ENCODE results near the gene AKT3.
A peak's percentile ranks its signal among the peaks of the same experiment; 100 is the strongest.

AKT3 gene

DNA sequence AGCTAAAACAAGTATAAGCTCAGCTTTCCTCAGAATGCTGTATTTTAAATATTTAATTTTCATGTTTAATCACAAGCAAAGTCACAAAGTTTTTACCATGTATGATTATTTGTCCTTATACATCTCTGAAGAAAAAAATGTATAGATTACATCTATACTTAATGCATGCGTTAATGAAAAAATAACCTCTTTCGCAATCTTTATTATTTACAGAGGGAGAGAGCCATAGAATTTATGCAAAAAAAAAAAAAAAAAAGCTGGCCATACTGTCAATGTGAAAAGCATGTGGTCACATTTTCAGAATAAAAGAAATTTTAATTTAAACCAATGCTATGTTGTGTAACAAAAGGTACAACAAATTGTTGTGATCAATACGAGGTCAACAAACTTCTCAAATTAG, 148.2 kb downstream of the AKT3 start:
- Histone ChIP-seq H3K4ac (ENCODE audit: low read depth, low read length) (no peak overlapping the region), H2BK12ac (ENCODE audit: low read length) (no peak overlapping the region), H3K4me3 (ENCODE audit: low read depth, low read length) (no peak overlapping the region), H4K8ac (ENCODE audit: low read depth, low read length) (no peak overlapping the region), H3K4me2 (ENCODE audit: low read length) (no peak overlapping the region), H3K14ac (ENCODE audit: low read length) (no peak overlapping the region), H3K36me3 (ENCODE audit: control insufficient read depth in 1 of 2, insufficient read depth in 2 of 2, low read length in 2 of 2) (no peaks in the 10 kb centered on the region), H3K79me2 (ENCODE audit: control insufficient read depth, insufficient read depth, low read length, poor library complexity) (no peaks in the 10 kb centered on the region), H2BK120ac (ENCODE audit: insufficient read depth, low read length, poor library complexity) (no peak overlapping the region), H2BK5ac (ENCODE audit: low read depth, low read length, poor library complexity) (no peak overlapping the region), H3K27me3 (ENCODE audit: insufficient read depth, low read length) (no peaks in the 10 kb centered on the region), H3K79me1 (ENCODE audit: low read length) (no peaks in the 10 kb centered on the region), H4K12ac (ENCODE audit: low read depth, low read length) (no peak overlapping the region), H3K9ac (ENCODE audit: low read length) (no peak overlapping the region), H3K4me1 (ENCODE audit: control insufficient read depth in 1 of 2, insufficient read depth in 2 of 2, low read length in 2 of 2) (no peaks in the 10 kb centered on the region), H2AFZ (ENCODE audit: insufficient read depth, low read length, poor library complexity) (no peak overlapping the region), H3K9me3 (ENCODE audit: insufficient read depth, low read depth, low read length) (no peaks in the 10 kb centered on the region), H4K91ac (ENCODE audit: low read depth, low read length) (no peak overlapping the region), H2AK5ac (ENCODE audit: low read length) (no peak overlapping the region), H3K23ac (ENCODE audit: low read length) (no peak overlapping the region), H3K18ac (ENCODE audit: low read length) (no peak overlapping the region), H3K27ac (ENCODE audit: low read depth, low read length) (no peak overlapping the region)
- WGBS (ENCODE audit: extremely low coverage, insufficient coverage, insufficient read length) = no CpG with 5 or more reads among the region's 3 CpGs
- no peak for DNase-seq

DNA sequence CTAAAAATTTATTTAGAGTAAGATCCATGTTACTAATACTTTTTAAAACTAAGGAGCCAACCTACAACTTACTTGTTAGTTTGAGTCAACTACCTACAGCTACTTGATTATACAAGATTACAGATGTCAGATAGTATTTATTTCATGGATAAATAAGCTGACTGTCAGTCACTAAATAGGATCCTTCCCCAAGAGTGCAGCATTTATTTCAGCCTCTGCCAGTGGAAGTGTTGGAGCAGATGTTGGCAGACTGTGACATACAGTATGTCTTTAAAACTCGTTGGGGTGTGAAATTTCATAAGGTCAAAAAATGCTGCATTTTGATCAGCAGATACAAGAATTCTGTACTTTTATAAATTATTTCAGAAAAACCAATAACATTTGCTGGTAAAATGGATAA, 156.2 kb downstream of the AKT3 start:
- WGBS (ENCODE audit: extremely low coverage, insufficient coverage, insufficient read length) = no CpG with 5 or more reads among the region's 1 CpG
- Histone ChIP-seq H3K23ac (ENCODE audit: low read length) (no peak overlapping the region), H3K18ac (ENCODE audit: low read length) (no peak overlapping the region), H2BK5ac (ENCODE audit: low read depth, low read length, poor library complexity) (no peak overlapping the region), H3K27ac (ENCODE audit: low read depth, low read length) (no peak overlapping the region), H4K91ac (ENCODE audit: low read depth, low read length) (no peak overlapping the region), H3K4ac (ENCODE audit: low read depth, low read length) (no peak overlapping the region), H4K12ac (ENCODE audit: low read depth, low read length) (no peak overlapping the region), H3K79me2 (ENCODE audit: control insufficient read depth, insufficient read depth, low read length, poor library complexity) (no peaks in the 10 kb centered on the region), H4K8ac (ENCODE audit: low read depth, low read length) (no peak overlapping the region), H3K4me1 (ENCODE audit: control insufficient read depth in 1 of 2, insufficient read depth in 2 of 2, low read length in 2 of 2) (no peaks in the 10 kb centered on the region), H3K79me1 (ENCODE audit: low read length) (no peaks in the 10 kb centered on the region), H2BK120ac (ENCODE audit: insufficient read depth, low read length, poor library complexity) (no peak overlapping the region), H3K36me3 (ENCODE audit: control insufficient read depth in 1 of 2, insufficient read depth in 2 of 2, low read length in 2 of 2) (peaks cover 0 to 2% of the 10 kb centered on the region in 2 experiments), H3K27me3 (ENCODE audit: insufficient read depth, low read length) (no peaks in the 10 kb centered on the region), H2BK12ac (ENCODE audit: low read length) (no peak overlapping the region), H3K9ac (ENCODE audit: low read length) (no peak overlapping the region), H3K14ac (ENCODE audit: low read length) (no peak overlapping the region), H3K4me3 (ENCODE audit: low read depth, low read length) (no peak overlapping the region), H2AFZ (ENCODE audit: insufficient read depth, low read length, poor library complexity) (no peak overlapping the region), H2AK5ac (ENCODE audit: low read length) (no peak overlapping the region), H3K9me3 (ENCODE audit: insufficient read depth, low read depth, low read length) (no peaks in the 10 kb centered on the region), H3K4me2 (ENCODE audit: low read length) (no peak overlapping the region)
- DNase-seq = no peak

DNA sequence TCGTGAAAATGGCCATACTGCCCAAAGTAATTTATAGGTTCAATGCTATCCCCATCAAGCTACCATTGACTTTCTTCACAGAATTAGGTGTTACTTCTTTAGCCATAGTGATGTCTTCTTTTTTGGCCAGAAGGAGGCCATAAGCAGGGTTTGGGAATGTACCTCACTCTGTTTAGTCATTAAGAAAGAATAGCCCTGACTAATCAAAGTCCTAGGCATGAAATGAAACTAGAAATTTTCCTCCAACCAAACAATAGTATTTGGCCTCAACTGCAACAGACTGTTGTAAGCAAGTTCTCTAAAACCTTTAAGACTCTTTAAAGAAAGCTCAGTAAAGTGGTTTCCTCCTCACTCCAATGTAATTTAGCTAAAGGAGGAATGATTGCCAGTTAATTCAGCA, 163.9 kb downstream of the AKT3 start:
- Histone ChIP-seq H3K4me3 (ENCODE audit: low read depth, low read length) (no peak overlapping the region), H3K18ac (ENCODE audit: low read length) (no peak overlapping the region), H3K4me2 (ENCODE audit: low read length) (no peak overlapping the region), H2AFZ (ENCODE audit: insufficient read depth, low read length, poor library complexity) (no peak overlapping the region), H3K9ac (ENCODE audit: low read length) (no peak overlapping the region), H4K12ac (ENCODE audit: low read depth, low read length) (no peak overlapping the region), H2BK12ac (ENCODE audit: low read length) (no peak overlapping the region), H2BK120ac (ENCODE audit: insufficient read depth, low read length, poor library complexity) (no peak overlapping the region), H4K91ac (ENCODE audit: low read depth, low read length) (no peak overlapping the region), H3K23ac (ENCODE audit: low read length) (no peak overlapping the region), H3K27me3 (ENCODE audit: insufficient read depth, low read length) (no peaks in the 10 kb centered on the region), H3K79me1 (ENCODE audit: low read length) (peaks cover 2% of the 10 kb centered on the region), H2BK5ac (ENCODE audit: low read depth, low read length, poor library complexity) (no peak overlapping the region), H4K8ac (ENCODE audit: low read depth, low read length) (no peak overlapping the region), H3K27ac (ENCODE audit: low read depth, low read length) (no peak overlapping the region), H3K14ac (ENCODE audit: low read length) (no peak overlapping the region), H3K9me3 (ENCODE audit: insufficient read depth, low read depth, low read length) (no peaks in the 10 kb centered on the region), H2AK5ac (ENCODE audit: low read length) (no peak overlapping the region), H3K79me2 (ENCODE audit: control insufficient read depth, insufficient read depth, low read length, poor library complexity) (no peaks in the 10 kb centered on the region), H3K4ac (ENCODE audit: low read depth, low read length) (no peak overlapping the region), H3K36me3 (ENCODE audit: control insufficient read depth in 1 of 2, insufficient read depth in 2 of 2, low read length in 2 of 2) (no peaks in the 10 kb centered on the region), H3K4me1 (ENCODE audit: control insufficient read depth in 1 of 2, insufficient read depth in 2 of 2, low read length in 2 of 2) (peaks cover 2% of the 10 kb centered on the region in 2 experiments)
- DNase-seq = no peak
- WGBS (ENCODE audit: extremely low coverage, insufficient coverage, insufficient read length) = no CpG with 5 or more reads among the region's 1 CpG

DNA sequence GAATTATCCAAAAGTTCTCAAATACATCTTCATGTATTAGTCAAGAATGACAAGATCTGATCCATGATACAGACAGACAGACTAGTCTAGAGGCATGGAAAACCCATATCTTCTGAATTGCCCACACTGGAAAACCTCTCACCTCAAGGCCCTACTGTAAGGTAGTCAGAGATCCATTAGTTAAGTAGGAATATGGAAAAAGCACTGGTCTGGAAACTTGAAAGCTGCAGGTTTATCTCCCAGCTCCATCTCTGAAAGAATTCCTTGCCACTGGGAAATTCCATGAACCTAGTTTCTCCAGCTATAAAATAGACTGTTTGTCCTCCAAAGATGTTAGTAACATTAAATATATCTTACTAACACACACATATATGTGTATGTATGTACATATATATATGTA, 169.2 kb downstream of the AKT3 start:
- DNase-seq = peak; percentile 50 to 63
- no peak overlapping the region for H2BK5ac ChIP-seq (ENCODE audit: low read depth, low read length, poor library complexity)
- no peak overlapping the region for H3K14ac ChIP-seq (ENCODE audit: low read length)
- peaks cover 2% of the 10 kb centered on the region in 2 experiments for H3K4me1 ChIP-seq (ENCODE audit: control insufficient read depth in 1 of 2, insufficient read depth in 2 of 2, low read length in 2 of 2)
- H2BK120ac ChIP-seq (ENCODE audit: insufficient read depth, low read length, poor library complexity) = no peak overlapping the region
- no peak overlapping the region for H3K23ac ChIP-seq (ENCODE audit: low read length)
- no peak overlapping the region for H4K12ac ChIP-seq (ENCODE audit: low read depth, low read length)
- H3K4me3 ChIP-seq (ENCODE audit: low read depth, low read length) = no peak overlapping the region
- H3K4me2 ChIP-seq (ENCODE audit: low read length) = no peak overlapping the region
- no peak overlapping the region for H3K9ac ChIP-seq (ENCODE audit: low read length)
- no peaks in the 10 kb centered on the region for H3K36me3 ChIP-seq (ENCODE audit: control insufficient read depth in 1 of 2, insufficient read depth in 2 of 2, low read length in 2 of 2)
- H4K8ac ChIP-seq (ENCODE audit: low read depth, low read length) = no peak overlapping the region
- peaks cover 2% of the 10 kb centered on the region for H3K79me1 ChIP-seq (ENCODE audit: low read length)
- H2AK5ac ChIP-seq (ENCODE audit: low read length) = no peak overlapping the region
- H3K27me3 ChIP-seq (ENCODE audit: insufficient read depth, low read length) = no peaks in the 10 kb centered on the region
- H3K9me3 ChIP-seq (ENCODE audit: insufficient read depth, low read depth, low read length) = no peaks in the 10 kb centered on the region
- H3K79me2 ChIP-seq (ENCODE audit: control insufficient read depth, insufficient read depth, low read length, poor library complexity) = no peaks in the 10 kb centered on the region
- no peak overlapping the region for H2AFZ ChIP-seq (ENCODE audit: insufficient read depth, low read length, poor library complexity)
- peak overlapping the region; percentile 70 for H3K27ac ChIP-seq (ENCODE audit: low read depth, low read length)
- no peak overlapping the region for H3K4ac ChIP-seq (ENCODE audit: low read depth, low read length)
- H3K18ac ChIP-seq (ENCODE audit: low read length) = no peak overlapping the region
- no peak overlapping the region for H2BK12ac ChIP-seq (ENCODE audit: low read length)
- H4K91ac ChIP-seq (ENCODE audit: low read depth, low read length) = no peak overlapping the region
